ENCODE measurements around the gene CDH22.

The CDH22 gene

DNA sequence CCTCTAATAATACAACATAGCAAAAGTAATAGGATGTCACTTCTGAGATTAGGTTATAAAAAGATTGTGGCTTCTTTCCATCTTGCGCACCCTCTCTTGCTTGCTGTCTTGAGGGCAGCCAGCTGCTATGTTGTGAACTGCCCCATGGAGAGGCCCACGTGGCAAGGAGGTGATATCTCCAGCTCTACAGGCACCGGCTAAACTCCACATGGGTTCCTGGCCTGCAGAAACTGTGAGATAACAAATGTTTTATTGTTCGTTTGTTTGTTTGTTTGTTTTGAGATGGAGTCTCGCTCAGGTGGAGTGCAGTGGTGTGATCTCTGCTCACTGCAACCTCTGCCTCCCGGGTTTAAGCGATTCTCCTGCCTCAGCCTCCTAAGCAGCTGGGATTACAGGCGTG, 152.2 kb downstream of the CDH22 start:
- TF ChIP-seq, protein P1, sequence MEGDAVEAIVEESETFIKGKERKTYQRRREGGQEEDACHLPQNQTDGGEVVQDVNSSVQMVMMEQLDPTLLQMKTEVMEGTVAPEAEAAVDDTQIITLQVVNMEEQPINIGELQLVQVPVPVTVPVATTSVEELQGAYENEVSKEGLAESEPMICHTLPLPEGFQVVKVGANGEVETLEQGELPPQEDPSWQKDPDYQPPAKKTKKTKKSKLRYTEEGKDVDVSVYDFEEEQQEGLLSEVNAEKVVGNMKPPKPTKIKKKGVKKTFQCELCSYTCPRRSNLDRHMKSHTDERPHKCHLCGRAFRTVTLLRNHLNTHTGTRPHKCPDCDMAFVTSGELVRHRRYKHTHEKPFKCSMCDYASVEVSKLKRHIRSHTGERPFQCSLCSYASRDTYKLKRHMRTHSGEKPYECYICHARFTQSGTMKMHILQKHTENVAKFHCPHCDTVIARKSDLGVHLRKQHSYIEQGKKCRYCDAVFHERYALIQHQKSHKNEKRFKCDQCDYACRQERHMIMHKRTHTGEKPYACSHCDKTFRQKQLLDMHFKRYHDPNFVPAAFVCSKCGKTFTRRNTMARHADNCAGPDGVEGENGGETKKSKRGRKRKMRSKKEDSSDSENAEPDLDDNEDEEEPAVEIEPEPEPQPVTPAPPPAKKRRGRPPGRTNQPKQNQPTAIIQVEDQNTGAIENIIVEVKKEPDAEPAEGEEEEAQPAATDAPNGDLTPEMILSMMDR (IDR thresholded peaks at IDR 0.05; ENCODE audit: borderline replicate concordance, insufficient read depth, low read depth, low read length), result no peak
- no peak overlapping the region for H3K4me3 ChIP-seq (ENCODE audit: low read depth, low read length)

DNA sequence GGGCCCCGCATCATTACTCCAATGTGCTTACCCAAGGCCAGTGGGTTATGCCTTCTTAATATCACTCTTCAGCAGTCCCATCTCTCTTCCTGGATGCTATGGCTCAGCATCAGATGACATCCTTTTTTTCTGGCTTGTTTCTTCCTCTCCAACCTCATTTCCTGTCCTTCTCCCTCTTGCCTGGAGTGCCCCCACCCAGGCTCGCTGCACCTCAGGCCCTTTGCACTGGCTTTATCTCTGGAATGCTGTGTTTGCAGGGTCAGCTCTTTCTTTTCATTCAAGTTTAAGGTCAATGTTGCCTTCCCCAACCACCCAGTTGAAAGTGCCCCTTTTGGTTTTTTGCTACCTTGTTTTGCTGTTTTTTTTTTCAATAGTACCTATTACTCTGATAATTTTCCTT, 153.5 kb downstream of the CDH22 start:
- no peak overlapping the region for H3K4me3 ChIP-seq (ENCODE audit: low read depth, low read length)
- TF ChIP-seq, protein P1 (IDR thresholded peaks at IDR 0.05; ENCODE audit: borderline replicate concordance, insufficient read depth, low read depth, low read length), result no peak

DNA sequence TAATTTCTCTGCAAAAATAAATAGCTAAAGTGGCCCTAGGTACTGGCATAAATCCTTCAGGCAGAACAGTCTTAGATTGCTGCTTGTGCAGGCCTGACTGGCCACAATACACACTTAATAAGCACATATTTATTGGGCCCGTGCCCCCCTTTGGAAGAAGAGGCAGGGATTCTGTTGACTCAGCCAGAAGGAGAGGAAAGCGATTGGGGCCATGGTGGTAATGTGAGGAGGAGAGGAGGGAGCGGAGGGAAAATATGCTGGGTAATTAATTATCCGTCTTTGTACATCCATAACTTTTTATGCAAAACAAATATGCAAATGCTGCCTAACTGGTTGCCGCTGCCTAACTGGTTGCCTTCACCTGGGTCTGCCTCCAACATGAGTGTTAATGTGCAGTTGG, 154.0 kb downstream of the CDH22 start:
- no peak overlapping the region for H3K4me3 ChIP-seq (ENCODE audit: low read depth, low read length)
- TF ChIP-seq, protein P1 (IDR thresholded peaks at IDR 0.05; ENCODE audit: borderline replicate concordance, insufficient read depth, low read depth, low read length), result no peak

DNA sequence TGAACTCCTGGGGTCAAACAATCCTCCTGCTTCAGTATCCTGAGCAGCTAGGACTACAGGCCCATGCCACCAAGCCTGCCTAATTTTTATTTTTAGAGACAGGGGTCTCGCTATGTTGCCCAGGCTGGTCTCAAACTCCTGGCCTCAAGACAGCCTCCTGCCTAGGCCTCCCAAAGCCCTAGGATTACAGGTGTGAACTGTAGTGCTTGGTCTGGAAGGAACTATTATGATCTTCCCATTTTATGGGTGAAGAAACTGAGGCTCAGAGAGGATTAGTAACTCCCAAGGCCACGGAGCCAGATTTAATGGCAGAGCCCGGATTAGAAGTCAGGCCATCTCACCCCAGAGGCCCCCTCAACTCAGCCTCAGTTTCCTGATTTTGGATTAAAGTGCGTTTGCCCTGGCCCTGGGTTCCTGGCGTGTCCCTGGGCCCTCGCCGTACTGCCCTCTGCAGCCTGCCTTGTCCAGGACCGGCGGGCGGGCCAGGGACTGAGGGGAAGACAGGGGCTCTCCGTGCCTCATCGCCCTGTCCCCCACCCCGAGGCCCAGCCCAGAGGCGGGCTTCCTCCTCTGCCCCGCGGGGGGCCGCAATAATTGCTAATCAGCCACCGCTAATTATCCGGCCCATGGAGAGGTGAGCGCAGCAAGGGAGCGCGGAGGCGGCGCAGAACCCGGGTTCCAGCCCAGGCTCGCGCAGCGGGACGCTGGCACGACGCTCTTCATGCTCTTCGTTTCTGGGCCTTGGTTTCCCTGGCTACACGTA, 155.3 kb downstream of the CDH22 start:
- H3K4me3 ChIP-seq (ENCODE audit: low read depth, low read length), result no peak overlapping the region
- TF ChIP-seq, protein P1 (IDR thresholded peaks at IDR 0.05; ENCODE audit: borderline replicate concordance, insufficient read depth, low read depth, low read length), result no peak

DNA sequence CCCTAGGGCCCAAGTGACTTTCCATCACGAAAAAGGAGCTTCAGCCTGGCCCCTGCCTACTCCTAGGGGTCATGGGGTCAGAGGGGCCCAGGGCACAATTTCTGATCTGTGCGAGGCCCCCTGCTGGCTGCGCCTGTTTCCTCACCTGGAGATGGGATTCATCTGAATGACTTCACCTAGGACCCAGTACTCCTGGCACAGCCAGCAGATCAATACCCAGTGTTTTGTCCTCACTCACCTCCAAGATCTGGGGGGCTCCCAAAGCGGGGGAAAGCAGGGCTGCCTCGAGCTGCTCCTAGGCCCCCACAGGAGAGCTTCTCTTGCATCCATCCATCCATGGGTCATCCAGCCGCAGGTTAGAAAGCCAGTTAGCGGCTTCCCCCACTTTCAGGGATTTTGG, 156.4 kb downstream of the CDH22 start:
- TF ChIP-seq, protein P1 (IDR thresholded peaks at IDR 0.05; ENCODE audit: borderline replicate concordance, insufficient read depth, low read depth, low read length), result peak; percentile 76
- no peak overlapping the region for H3K4me3 ChIP-seq (ENCODE audit: low read depth, low read length)

DNA sequence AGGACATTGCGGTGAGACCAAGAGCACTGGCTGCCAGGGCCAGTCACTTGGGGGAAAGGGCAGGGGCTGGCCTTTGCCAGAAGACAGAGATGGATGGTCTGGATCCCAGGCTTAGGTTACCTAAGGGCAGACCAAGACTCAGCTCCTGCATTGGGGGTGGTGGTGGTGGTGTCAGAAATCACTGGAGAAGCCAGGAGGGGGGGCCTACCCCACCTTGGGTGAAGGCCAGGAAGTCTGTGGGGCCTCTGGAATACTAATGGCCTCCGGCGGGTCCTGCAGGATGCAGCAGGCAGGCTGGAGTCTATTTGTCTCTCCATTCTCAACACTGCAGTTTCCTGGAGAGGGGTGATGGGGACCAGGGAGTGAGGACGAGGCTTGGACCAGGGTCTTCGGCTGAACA, 157.4 kb downstream of the CDH22 start:
- TF ChIP-seq, protein P1 (IDR thresholded peaks at IDR 0.05; ENCODE audit: borderline replicate concordance, insufficient read depth, low read depth, low read length), result no peak

More for the DNA sequence above, 157.4 kb downstream of the CDH22 start:
- no peak overlapping the region for H3K4me3 ChIP-seq (ENCODE audit: low read depth, low read length)

Measured in GM12875 (cell line).